GM21390 (cell line): ENCODE data around the gene MASP2.
"Not testable (repeated sequence)": the region's sequence is repeated elsewhere in the genome, so short reads cannot be mapped to it uniquely, and the experiment has no call there.

Experiments
- ATAC-seq: cut with Tn5 transposase; IDR thresholded peaks from one replicate; pipeline ENCODE4 v1.9.1; 2021; ENCODE audit not compliant: unreplicated experiment

Gene MASP2

DNA sequence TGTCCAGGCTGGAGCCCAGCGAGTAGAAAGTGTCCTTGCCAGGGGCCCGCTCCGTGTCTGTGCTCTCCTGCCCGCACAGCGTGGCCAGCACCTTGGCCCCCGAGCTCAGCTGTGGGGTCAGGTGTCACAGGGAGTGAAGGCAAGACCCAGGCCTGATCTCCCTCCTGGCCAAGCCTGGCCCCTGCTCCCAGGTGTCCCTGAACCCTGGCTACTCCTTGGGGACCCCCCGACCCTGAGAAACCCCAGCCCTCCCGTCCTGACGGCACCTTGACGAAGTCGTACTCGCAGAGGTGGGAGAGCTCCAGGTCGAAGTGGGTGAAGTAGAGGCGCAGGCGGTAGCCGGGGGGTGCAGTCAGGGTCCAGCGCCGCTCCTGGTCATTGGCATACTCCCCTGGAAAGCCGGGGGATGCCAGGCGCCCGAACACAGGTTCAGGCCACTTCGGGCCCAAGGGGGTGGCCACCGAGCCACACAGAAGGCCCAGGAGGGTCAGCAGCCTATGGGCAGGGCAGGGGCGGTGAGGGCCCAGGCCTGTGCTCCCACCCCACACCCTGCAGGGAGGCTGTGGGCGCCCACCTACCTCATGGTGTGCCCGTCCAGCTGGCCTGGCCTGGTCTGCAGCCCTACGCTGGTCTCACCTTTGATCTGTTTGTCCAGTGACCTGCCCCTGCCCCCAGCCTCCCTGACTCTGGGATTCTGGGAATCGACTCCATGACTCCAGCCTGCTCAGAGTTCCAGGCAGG, at the start of gene MASP2:
TSS of gene MASP2 (minus strand) at position 615 of the 741 bp plus-strand sequence. CDS start at position 583, 32 bp downstream.
- ATAC-seq = no peak

DNA sequence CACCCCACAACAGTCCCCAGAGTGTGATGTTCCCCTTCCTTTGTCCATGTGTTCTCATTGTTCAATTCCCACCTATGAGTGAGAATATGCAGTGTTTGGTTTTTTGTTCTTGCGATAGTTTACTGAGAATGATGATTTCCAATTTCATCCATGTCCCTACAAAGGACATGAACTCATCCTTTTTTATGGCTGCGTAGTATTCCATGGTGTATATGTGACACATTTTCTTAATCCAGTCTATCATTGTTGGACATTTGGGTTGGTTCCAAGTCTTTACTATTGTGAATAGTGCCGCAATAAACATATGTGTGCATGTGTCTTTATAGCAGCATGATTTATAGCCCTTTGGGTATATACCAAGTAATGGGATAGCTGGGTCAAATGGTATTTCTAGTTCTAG, 36.7 kb upstream of the MASP2 start:
- not testable (repeated sequence) for ATAC-seq

DNA sequence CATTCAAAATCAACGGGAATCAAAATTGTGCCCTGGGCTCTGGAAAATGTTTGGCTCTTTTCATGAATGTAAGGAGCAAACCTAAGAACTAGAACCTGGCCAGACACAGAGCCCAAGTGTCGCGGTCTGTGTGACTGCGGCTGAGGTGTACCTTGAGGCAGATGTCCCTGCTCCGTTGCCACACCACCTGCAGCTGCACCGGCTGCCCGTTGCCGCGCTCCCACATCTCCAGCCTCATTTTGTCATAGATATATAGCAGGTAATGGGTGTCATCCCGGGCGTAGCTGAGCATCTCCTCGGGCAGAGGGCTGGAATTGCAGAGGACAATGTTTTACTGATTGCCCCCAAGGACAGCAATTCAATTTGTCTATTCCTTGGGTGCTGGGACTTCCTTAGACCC, 33.9 kb upstream of the MASP2 start:
- ATAC-seq = no peak

DNA sequence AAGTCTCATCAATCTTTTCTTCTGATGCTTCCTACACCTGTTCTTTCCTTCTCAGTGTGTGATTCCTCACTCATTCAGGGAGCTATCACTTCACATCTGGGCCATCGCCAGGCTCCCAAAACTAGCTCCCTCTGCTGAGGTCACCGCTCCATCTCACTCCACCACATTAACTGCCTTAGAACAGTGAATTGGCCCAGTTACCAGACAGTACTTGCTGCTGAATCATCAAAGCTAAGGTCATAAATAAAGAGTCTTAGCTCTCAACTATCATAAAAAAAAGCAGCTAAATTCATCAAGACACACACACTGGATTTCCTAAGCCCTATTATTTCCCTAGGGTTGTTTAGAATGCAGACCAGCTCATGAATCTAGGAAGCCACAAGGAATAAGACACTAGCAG, 31.6 kb upstream of the MASP2 start:
- no peak for ATAC-seq

DNA sequence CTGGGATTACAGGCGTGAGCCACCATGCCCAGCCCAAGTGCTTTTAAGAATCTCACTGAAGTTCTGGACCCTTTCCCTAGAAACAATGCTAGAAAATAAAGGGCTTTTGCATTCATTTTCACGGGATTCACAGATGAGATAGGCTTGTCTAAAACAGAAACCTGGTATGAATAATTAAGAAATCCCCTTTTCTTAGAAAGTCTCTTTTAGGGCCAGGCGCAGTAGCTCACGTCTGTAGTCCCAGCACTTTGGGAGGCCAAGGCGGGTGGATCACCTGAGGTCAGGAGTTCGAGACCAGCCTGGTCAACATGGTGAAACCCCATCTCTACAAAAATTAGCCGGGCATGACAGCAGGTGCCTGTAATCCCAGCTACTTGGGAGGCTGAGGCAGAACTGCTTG, 26.4 kb upstream of the MASP2 start:
- ATAC-seq = not testable (repeated sequence)

DNA sequence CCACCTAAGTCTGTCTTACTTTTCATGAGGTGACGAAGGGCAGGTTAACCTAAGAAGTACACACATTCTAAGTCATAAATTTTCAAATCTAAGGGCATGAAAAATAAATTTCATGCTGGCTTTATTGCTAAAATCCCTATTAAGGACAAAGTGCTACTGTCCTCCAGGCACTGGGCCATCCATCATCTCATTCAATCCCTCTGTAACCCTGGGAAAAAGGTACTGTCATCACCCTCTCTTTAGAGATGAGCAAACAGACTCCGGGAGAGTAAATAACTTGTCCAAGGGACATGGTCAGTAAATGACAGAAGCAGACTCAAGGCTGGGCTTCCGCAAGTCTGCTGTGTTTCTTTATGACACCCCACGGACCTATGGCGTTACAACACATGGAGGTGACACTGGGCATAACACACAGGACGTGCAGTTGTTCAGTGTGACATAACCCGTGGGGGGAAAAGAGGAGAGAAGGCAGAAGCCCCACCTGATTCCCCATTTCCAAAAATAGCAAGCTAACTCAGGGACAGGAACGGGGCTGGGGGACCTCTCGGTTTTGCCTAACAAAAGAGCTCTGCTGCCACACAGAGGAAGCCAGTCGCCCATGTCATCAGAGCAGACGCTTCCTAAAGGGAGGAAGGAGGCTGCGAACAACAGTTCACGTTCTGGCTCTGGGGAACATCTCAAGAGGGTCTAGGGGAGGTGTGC, 25.3 kb upstream of the MASP2 start:
- ATAC-seq = no peak

DNA sequence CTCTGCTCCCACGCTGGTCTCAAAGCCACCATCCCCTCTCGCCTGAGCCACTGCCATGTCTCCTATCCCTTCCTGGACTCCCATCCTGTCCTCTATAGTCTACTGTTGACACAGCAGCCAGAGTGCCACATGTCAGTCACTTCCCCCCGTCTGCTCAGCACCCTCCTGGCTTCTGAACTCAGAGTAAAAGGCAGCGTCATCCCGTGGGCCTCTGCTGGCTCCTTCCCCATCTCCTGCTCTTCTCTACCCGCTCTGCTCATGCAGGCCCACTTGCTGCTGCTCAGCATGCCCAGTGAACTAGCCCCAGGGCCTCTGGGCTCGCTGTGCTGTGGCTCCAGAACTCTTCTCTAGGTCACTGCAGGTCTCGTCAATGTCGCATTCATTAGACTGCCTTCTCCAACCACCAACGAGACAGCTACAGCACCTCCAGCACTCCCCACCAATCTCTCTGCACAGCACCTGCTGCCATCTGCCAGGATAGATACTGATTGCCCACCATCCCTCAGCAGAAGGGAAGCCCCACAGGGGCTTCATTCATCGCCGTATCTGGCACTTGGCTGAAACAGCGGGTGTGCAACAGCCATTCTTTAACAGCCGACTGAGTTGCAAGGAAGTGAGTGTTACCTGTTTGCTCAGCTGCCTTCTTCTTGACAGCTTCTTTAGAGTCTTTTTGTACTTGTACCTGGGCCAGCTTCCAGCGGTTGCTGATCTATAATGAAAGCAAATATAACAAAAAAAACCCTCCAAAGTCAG, 24.6 kb upstream of the MASP2 start:
- no peak for ATAC-seq

DNA sequence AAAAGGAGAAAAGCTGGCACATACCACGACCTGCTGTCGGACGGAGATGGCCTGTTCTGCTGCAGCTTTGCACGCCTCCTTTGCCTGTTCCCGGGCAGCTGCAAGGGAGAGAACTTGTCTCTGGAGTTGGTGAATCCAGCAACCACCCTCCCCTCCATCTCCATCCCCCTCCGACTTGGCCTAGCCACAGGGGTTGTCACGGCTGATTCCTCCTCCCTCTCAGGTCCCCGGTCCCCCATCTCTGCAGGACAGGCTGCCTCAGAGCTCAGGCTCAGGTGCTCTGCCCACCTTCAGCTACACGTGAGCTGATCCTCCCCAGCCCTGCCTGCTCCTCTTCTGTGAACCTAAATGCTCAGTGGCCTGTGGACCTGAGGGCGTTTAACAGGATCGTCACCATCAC, 23.8 kb upstream of the MASP2 start:
- ATAC-seq = no peak

DNA sequence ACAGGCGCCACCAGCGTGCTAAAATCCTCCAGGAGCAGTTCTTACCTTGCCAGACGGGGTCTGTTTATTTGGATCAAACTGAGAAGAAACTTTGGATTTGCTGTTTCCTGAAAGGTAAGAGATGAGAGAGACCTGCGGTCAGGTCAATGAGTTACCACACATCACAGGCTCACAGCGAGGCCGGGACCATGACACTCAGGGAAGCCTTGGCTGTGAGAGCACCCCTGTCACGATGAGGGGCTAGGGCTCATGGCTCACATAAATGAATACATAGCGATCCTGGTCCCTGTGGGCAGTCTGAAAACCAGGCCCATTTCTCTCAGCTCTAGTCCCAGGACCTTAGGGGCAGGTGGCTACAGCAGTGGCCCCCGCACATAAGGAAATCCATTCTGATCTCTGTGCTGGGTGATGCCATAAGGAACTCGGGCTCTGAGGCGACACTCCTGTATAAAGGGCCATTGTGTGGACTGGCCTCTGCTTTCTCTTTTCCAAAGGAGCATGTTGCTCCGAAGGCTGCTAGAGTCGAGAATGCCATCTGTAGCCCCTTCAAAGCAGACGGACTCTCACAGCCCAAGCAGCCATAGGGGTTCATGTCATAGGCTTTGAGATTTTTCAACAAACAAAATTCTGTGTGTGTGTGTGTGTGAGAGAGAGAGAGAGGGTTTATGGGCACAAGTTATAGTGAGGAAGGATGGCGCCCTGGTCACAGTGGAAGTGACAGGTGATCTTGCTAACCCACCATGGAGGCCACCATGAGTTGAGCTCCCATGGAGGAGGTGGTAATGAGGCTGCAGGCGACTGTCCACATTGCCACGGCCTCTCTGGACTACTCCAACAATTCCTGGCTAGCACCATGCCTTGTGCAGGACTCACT, 21.8 kb upstream of the MASP2 start:
- no peak for ATAC-seq

DNA sequence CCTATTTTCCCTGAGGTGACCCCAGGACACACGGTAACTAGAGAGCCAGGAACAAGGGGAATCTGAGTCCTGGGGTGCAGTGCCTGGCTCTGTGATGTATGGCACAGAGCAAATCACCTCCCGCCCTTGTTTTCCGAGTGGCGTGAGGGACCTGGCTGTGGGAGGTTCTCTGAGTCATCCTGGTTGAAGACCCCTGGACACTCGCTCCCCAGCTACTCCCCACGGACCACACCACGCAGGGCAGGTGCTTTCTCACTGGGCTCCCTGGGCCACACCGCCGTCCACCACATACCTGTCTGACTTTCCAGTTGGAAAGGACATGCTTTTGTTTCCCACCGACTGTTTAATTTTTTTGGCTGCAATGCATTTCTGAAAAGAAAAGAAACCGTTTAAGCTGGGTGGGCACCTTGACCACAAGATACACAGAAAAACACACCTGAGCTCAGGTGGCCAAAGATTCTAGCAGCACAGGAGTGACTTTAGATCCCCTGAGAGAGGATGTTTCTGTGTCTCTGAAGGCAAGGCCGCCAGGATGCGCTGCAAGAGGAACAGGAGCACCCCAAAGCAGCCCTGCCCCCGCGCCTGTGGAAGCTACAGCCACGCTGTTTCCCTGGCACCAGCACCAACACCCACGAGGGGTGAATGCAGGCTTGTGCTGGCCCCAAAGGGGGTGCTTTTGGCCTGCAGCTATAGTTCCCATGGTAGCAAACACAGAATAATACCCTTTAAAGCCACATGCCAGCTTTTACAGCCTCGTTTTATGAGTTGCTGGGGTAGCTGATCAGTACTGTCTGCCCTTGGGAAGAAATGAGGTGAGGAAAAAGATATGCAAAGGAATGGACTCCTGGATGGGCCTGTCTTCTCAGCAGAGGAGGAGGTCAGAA, 20.9 kb upstream of the MASP2 start:
- no peak for ATAC-seq

DNA sequence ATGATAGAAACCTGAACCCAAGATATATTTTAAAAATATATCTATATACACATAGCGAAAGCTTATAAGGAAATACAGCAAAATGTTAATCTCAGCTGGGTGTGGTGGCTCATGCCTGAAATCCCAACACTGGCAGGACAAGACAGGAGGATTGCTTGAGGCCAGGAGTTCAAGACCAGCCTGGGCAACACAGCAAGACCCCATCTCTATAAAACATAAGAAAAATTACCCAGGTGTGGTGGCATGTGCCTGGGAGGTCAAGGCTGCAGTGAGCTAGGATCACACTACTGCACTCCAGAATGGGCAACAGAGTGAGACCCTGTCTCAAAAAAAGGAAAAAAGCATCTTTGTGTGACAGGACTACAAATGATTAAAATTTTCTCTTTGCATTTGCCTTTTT, 18.8 kb upstream of the MASP2 start:
- ATAC-seq = no peak

DNA sequence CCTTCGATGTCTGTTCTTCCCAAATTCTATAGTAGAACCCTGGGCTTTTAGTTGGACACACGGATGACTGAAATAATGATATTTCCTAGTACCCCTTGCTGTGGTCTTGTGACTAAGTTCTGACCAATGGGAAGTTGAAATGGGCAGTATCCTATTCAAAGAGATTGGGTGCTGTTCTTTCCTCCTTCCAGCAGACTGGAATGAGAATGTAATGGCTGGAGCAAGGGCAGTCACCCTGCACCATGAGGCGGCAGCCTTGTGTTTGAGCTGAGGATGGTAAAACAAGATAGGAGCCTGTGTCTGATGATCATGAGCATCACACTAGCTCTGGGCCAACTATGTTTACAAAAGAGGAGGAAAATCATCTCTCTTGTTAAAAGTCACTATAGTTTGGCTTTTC, 17.9 kb upstream of the MASP2 start:
- ATAC-seq = no peak

DNA sequence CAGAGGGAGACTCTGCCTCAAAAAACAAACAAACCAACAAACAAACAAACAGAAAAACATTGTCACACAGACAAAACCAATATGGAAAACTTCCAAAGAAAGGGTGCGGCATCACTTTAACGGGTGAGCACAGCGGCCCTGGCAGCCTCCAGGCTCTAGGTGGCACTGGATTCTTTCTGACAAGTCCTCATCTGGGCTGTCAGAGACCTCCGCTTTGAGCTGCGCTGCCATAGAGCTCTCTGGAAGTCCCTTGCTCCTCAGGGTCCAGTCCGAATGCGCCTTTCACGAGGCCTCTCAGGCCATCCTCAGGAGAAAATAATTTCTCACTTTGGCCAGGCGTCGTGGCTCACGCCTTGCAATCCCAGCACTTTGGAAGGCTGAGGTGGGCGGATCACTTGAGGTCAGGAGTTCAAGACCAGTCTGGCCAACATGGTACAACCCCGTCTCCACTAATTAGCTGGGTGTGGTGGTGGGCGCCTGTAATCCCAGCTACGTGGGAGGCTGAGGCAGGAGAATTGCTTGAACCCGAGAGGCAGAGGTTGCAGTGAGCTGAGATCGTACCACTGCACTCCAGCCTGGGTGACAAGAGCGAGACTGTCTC, 17.0 kb upstream of the MASP2 start:
- not testable (repeated sequence) for ATAC-seq

DNA sequence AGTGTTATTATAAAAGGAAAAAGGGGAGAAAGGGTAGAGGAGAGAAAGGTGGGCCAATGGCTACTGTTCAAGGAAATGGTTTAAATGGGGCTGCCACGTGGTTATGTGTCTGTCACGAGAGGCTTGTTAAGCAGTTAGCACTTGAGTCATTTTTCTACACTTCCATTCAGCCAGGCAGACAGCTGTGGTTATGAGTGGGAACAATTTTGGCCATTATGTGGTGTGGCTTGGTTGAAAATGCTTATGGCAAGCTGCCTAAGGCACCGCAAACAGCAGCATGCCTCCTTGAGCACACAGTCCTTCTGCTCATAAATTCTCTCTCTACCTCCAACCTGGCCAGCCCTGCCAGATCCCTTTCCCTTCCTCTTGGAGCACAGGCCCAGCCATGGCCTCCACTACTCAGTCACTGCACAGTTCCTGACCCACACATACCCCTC, 15.9 kb upstream of the MASP2 start:
- no peak for ATAC-seq

DNA sequence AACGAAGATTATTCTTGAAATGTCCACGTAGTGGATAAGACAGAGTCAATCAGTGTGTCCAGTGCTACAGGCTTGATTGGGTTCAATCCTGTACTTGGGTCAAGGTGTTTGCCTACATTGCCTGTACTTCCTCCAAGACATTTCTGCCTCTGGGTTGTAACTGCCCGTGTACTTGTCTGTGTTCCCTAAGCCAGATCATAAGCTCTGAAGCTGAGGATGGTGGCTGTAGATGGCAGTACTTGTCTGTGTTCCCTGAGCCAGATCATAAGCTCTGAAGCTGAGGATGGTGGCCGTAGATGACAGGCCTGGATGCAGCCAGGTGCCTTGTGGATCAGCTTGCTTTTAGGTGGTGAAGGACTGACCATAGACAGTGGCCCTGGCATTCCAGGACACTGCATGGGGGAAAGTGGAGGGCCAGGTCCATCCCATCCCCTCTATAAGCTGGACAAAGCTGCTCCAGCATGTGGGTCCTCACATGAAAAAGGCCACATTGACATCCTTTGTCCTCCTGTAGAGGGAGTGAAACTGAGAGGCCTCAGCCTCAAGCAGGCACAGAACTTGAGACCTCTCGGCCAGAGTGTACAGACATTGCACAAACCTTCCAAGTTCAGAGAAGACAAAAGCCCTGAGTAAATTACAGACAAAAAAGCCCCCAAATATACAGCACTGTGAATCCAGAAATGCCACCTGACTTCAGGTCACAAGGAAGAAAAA, 14.8 kb upstream of the MASP2 start:
- no peak for ATAC-seq

DNA sequence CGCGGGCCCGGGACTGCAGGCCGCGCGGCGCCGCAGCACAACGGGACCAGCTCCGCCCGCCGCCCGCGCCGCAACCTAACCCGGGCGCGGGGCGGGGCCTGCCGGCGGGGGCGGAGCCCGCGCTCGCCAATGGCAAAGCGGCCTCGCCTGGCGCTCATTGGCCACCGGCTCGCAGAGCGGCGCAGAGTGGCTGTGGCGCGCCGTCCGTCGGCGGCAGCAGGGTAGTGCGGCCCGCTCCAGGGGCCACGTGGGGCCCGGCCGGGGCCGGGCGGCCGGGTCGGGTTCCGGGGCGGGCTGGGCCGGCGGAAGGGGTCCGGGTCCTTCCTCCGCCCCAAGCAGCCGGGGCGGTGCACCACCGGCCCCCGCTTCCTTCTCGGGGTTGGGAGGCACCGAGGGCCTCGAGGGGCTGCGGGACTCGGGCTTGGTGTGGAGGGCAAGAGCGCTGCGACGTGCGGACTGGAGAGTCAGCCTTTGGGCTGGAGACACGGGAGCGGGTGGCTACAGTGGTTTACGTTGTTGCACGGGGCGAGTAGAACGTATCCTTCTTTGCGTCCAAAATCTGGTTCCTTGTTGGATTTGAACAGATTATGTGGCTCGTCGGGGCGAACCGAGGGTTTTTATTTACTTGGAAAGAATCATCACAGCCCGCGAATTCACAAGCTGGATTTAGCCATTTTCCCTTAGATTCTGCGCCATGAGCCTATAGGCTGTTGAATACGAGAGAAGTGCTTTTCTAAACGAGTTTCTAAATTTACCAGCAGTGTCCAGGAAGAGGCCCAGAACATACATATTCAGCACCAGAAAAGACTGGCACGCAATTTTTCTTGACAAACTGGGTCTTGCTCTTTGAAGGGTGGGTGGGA, 13.2 kb upstream of the MASP2 start, which contains the start of gene SRM:
TSS of gene SRM (minus strand) at position 51 of the 863 bp plus-strand sequence. CDS start 75 bp downstream, outside the sequence.
- ATAC-seq = peak; percentile 85

DNA sequence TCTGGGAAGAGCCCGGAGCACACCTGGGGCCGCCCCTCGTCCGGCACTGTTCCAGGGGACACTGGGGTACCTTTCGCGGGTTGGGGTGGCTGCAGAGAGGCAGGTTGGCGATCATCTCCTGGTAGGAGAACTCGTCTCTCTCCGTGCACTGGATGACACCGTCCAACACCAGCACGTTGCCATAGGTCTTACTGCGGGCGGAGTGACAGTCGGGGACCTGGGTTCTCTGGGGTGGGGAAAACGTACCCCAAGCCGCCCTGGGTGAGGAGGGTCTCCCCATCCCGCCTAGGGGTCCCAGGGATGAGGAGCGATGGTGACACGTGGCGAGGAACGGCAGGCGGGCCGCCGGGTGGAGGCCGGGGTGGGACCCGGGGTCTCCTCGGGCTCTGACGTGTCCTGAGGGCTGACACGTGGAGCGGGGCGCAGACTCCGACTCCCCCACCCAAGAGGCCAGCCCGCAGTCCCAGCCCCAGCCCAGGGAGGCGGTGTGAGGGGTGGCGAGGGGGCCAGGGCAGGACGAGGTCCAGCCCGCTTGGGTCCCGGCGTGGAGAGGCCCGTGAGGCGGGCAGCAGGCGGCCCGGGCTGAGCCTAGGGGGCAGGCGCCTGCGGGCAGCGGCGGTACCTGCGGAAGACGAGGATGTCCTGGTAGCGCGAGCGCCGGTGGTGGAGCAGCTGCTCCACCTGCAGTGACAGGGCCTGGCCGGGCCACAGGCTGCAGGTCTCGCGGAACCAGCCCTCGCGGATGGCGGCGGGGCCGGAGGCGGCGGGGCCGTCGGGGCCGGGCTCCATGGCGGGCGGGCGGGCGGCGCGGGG, 12.3 kb upstream of the MASP2 start:
- no peak for ATAC-seq
